GM19239 (cell line): ENCODE measurements around the gene SPATA18.
A peak's percentile ranks its signal among the peaks of the same experiment; 100 is the strongest.

Experiments
- DNase-seq: peaks from one replicate; pipeline ENCODE4 v3.0.0; 2011; ENCODE audit warnings: low spot score; ENCODE audit not compliant: insufficient read length
- FAIRE-seq: peaks from 2 replicates; lab custom pipeline; 2011; peaks lifted over from hg19 to GRCh38; lab: Jason Lieb, UNC

SPATA18 gene, protein sequence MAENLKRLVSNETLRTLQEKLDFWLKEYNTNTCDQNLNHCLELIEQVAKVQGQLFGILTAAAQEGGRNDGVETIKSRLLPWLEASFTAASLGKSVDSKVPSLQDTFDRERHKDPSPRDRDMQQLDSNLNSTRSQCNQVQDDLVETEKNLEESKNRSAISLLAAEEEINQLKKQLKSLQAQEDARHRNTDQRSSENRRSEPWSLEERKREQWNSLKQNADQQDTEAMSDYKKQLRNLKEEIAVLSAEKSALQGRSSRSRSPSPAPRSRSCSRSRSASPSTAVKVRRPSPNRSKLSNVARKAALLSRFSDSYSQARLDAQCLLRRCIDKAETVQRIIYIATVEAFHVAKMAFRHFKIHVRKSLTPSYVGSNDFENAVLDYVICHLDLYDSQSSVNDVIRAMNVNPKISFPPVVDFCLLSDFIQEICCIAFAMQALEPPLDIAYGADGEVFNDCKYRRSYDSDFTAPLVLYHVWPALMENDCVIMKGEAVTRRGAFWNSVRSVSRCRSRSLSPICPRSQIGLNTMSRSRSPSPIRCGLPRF

DNA sequence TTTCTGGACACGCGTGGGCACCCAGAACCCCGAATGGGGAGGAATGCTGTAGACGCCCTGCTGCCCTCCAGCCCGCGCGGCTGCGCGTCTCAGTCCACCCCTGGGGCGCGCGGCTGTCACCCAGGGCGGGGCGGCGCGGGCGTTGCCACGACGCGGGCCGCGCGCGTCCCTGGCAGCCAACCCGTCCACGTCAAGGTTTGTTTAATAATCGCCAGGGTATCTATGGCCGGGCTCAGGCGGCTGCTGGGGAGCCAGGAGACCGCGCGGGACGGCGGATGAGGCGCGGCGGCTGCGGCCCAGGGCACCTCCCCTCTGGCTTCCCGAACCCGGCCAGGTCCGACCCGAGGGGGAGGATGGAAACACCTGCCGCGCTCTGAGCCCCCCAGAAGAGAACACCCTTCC is at the start of gene SPATA18:
SPATA18 (plus strand) TSS at position 92 of the 402 bp plus-strand sequence. CDS start 401 bp downstream, outside the sequence.
- DNase-seq (no peak), FAIRE-seq (no peak)

DNA sequence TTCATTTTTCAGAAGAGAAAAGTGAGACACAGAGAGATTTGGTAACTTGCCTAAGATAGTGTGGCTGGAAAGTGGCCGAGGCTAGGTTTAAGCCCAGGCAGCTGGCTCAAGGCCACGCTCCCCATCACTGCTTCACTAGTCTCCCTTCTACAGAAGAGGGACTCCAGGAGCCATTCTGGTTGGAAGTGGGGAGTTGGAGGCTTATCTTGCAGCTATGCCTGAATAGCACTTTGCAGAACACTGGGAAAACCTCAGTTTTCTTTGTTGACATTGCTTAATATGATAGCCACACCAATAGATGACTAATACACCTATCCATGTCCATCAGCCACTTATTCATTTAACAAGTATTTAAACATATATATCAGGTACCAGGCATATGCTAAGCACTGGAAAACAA is 49.5 kb upstream of the SPATA18 start:
- FAIRE-seq (no peak), DNase-seq (no peak)

DNA sequence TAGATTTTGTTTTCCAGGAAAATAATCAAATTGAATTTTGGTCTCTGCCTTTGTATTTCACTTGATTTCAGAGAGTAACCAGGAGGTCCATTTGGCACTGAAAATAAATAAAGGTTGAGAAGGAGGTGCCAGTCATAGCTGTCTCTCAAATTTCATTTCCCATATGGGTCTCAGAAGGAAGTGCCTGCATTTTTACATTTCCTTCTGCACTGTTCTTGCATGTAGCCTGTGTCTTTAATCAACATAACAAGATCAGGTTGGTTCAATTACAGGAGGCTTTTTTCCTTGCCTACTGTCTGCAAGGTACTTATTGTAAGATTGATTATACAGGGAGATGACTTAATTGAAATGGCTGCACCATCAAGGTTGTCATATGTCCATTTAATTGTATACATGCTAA is 46.7 kb upstream of the SPATA18 start:
- DNase-seq (no peak), FAIRE-seq (no peak)

DNA sequence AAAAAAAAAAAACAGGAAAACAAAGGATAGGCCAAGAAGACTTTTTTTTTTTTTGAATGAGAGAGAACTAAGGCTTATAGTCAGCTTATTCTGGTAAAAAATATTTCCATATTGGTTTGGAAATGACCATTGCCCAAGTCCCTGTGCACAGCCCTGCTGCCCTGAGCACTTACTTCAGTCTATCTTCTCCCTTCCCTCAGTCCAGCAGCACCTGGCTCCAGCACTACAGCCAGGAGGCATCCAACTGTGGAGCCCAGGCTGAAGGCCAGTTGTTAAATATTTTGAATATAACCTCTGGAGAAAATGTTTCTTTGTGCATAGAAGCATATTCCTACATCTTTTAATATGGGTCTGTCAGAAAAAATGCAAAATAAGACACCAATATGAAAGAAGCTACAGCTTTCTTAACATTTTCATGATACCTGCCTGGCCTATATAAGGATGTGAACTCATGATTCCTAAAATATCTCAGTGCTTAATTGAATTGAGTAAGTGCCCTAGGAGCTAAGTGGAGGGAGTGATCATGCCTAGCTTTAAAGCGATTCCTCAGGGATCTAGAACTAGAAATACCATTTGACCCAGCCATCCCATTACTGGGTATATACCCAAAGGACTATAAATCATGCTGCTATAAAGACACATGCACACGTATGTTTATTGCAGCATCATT is 45.4 kb upstream of the SPATA18 start:
- FAIRE-seq: no peak
- no peak for DNase-seq

DNA sequence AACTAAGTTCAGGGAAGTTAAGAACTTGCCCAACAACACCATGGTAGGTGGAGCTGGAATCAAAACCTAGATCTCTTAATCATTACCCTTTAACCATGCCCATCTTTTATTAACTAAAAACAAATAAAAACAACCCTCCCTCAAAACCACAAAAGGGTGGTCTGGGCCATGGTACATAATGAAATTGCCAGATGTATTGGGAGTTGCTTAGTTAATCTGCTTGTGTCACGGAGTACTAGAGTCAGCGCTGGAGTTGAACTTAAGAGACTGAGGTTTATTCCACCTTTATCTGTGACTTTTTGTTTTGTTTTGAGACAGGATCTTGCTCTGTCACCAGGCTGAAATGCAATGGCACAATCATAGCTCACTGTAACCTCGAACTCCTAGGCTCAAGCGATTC is 44.2 kb upstream of the SPATA18 start:
- no peak for FAIRE-seq

DNA sequence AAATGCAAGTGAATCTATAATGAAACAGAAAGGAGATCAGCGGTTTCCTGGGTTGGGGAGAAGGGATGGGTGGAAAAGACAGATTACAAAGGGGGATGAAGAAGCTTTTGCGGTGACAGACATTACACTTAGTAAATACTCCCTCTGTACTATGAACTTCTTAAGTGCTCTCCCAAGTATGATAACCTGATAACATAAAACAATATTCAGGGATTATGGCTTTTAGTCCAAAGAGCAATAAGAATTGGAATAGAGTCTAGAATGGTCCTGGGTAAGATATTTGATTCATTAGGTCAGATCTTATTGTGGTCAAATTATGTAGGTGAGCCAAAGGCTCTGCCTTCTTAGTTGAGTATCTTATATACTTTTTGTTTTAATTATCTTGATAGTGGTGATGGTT is 40.1 kb upstream of the SPATA18 start:
- no peak for FAIRE-seq
- DNase-seq: no peak

More for the DNA sequence above, 44.2 kb upstream of the SPATA18 start:
- no peak for DNase-seq

DNA sequence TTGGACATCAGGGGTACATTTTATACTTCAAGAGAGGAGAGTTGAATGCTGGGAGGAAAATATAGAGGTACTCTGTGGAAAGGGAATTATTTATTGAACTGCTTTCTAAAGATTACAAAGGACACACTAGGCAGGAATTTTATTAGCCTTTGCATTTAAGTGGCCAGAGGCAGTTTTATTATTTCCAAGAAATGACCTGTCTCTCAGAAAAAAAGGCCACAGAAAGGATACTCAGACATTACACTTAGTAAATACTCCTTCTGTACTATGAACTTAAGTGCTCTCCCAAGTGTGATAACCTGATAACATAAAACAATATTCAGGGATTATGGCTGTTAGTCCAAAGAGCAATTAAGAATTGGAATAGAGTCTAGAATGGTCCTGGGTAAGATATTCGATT is 38.5 kb upstream of the SPATA18 start:
- DNase-seq (no peak), FAIRE-seq (no peak)

DNA sequence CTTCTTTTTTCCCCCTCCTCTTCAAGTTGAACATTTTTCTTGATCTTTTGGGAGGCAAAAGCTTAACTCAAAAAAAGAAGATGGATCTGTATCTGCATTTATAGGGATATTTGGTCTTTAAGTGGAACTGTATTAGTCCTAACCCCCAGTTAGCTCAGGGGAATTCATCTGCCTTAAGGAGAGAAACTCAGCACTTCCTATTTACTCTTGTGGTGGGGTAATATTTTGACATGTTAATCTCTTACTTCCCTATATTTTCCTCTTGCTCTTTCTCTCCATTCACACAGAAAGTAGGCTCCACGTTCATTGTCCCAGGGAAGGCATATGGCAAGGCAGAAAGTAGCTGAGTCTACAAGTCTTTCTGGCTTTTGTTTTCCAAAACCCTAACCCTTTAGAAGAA is 36.2 kb upstream of the SPATA18 start:
- DNase-seq (no peak), FAIRE-seq (no peak)

DNA sequence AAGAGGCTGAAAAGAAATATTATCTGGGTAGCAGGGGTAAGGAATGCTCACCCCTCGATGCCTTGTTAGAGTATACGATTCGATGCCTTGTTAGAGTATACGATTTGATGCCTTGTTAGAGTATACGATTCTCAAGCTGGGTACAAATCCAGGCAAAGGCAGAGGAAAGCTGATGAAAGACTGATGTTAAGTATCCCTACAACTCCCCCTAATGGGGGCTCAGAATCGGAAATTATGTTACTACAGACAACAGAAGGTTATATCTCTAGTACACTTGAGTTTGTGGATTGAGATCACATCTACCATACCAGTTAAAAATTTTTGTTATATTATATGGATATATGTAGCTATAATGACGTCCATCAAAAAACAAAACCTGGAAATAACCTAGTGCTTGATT is 35.7 kb upstream of the SPATA18 start:
- DNase-seq (no peak), FAIRE-seq (no peak)

DNA sequence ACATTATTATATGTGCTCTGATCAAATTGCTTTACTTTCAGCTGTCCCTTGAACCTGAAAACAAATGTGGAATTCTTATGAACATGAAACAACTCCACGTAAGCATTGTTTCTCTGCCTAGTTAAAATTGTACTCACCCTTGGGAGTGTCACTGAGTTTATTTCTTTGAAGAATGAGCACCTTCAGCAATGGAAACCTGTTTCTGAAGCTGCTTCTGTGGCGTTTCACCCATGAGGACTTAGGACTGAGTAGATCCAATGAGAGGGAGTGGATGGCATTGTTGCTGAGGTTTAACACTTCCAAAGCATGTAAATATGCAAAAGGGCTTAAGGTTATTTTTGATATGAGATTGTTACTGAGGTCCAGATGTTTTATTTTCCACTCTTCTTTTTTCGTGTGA is 34.1 kb upstream of the SPATA18 start:
- DNase-seq (no peak), FAIRE-seq (no peak)

DNA sequence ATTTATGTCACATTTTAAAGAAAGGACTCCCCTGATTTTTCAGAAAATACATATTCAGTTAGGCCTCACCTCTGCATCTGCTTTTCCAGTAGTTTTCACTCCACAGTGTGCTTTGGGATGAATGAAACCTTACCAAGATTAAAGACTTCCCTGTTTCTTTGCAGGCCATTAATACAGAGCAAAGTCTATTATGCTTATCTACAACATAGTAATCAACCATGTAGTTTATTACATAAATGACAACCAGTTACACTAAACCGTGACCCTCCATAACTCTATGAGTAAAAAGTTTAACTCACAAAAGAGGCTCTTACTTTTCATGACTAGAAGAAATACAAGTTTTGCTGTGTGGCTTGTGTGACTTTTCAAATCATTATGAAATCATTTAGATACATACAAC is 33.3 kb upstream of the SPATA18 start:
- FAIRE-seq: no peak
- DNase-seq: no peak

DNA sequence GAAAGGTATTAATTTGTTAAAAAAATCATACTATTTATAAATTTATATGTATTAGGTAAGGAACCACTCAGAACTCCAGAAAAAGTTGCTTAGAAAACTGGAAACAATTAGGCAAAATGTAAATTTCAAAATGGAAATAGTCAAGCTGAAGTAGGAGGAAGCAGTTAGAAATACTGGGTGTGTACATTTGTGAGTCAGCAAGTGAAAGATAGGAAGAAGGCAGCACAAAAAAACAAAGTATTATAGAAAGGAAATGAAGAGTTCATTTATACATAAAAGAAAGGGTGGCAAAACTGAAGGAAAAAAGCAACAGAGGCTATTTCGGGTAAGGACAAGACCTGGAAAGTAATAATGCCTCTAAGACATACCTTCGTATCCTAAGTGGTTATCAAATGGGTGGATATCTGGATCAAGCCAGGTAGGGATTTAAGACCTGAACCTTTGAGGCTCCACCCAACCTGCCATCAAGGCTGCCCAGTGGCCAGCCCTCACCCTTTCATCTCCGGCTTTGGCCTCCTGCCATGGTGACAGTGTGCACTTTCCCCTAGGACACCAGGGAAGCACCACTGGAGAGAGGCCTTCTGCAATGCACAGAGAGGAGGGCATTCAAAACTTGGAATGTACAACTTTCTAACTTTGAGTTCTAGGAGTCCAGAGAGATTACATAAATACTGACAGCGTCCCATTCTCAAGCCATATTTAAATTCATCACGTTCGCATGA is 31.0 kb upstream of the SPATA18 start, which contains the start of gene LRRC66:
LRRC66 (minus strand) TSS at position 428 of the 722 bp plus-strand sequence. CDS start 2,750 bp downstream, outside the sequence.
- DNase-seq: no peak
- FAIRE-seq: no peak

DNA sequence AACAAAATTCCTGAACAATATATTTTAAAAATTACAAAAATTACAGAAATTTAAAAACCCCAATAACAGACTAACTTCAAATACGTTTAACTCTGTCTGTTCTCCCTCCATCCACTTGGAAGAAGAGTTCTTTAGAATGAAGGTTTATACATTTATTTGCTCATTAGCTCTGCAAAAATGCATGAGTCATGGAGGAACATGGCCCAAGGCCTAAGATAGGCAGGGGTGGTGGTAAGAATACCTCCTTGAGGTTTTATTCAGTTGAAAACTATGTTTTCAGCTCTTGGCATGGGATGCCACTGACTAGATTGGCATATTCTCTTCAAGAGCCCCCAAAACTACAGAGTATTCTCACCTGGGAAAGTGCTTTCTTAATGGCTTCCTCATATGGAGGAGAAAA is 22.1 kb upstream of the SPATA18 start:
- DNase-seq: no peak
- no peak for FAIRE-seq

DNA sequence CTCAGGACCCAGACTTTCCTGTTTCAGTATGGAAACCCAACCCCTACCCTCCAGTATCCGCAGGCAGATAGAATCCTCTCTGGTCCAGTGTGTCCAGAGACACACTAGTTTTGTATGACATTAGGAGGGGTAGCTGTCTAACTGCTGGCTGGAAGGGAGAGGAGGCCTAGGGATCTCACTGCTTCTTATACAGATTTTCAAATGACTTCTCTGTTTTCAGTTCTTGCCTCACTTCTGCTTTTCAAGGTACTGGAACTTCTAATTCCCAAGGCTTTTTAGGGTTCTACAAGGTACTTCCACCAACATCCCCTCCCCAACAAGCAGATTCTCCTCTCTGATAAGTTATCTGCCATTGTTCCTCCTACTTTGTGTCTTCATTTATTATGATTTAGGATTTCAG is 19.1 kb upstream of the SPATA18 start:
- no peak for FAIRE-seq
- DNase-seq: no peak

DNA sequence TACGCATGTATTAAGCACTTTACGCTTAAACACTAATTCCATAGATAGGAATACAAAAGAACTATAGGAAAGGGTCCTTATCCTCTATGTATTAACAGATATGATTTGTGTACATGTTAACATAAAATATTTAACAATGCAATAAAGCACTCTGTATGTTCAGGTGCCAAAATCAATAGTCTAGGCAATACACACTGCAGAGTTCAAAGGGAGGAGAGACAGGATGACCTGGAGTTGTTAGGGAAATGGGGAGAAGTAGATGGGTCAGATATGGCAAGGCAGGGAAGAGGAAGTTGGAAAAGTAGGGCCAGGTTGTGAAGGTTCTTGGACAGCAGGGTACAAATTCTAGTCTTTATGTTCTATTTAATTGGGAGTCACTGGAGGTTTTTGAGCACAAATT is 15.9 kb upstream of the SPATA18 start:
- no peak for FAIRE-seq
- DNase-seq: no peak

DNA sequence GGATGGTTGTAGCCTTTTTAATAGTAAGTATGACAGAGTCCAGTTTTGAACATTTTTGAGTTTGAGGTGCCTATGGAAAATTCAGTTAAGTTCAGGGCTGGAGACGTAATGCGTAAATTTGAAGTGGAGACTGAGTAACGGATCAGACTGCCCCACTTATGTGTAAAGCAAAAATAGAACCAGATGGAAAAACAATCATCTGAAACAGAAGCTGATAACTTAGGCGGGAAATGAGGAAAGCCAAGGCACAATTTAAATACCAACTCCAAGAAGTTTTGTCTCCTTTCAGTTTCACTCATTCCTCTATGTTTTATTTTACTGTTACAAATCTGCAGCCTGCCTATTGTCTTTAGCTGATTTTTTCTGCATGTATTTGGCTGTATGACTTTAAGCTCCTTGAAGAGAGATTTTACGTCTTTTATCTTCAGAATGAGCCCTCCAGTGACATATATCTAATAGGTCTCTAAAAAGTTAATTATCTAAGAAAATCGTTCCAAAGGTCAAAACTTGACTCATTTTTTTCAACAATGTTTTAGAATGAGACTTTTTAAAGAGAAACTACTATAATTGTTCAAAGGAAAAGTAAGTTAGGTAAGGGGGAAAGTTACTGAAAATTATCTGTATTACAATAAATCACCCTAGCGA is 14.1 kb upstream of the SPATA18 start:
- FAIRE-seq: no peak
- no peak for DNase-seq

DNA sequence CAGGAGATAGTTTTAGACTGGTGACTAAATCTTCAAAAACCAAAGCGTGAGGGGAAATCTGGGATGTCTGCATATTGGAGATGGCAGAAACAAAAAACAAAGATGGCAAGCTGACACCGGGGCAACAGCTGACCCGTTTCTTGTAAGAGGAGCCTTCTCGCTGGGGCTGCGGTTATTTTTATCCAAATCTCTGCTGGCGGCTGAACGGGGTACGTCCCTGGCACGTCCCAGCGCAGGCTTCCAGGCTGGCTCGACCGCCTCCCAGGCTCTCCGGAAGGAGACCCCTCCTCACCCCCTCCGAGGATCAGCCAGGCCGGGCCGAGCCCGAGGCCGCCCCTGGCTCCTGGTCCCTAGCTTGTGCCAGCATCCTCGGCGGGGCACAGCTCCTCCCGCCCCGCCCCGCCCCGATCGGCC is 13.4 kb upstream of the SPATA18 start:
- DNase-seq (no peak), FAIRE-seq (no peak)

DNA sequence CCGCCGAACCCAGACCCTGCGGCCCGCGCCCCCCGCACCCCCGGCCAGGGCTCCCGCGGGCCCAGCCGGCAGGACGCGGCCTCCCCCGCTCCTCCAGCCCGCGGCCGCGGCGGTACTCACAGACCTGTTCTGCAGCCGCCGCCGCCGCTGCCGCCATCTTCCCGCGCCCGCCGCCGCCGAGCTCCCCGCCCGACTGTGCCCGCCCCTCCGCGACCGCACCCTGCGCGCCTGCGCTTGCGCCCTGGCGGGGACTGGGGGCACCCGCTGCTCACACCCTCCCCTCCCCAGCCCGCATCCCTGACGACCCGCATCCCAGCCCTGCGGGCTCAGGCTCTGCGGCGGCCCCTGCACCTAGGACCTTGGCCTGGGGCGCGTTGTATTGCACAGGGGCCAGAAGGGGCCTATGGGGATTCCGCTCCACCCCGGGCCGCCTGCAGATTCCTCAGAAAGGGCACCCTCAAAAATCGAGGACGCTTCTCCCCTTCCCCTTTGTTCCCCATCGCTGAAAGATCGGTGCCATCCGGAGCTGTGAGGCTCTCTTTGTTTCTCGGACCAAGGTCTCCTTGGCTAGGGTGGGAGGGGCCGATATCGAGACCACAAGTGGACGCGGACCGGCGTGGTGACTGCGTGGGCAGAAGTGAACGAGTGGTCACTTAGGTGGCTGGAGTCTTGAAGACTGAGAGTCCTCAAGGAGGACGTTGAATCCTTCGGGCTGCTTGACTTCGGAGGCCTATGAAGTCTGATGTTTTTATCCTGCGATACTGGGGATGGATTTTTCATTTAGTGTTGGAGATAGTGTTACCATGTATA is 12.8 kb upstream of the SPATA18 start, which contains the start of gene SGCB:
SGCB (minus strand) TSS at position 197 of the 810 bp plus-strand sequence; CDS start at position 157, 40 bp downstream.
- peak; percentile 31 for FAIRE-seq
- DNase-seq: peak; percentile 54

DNA sequence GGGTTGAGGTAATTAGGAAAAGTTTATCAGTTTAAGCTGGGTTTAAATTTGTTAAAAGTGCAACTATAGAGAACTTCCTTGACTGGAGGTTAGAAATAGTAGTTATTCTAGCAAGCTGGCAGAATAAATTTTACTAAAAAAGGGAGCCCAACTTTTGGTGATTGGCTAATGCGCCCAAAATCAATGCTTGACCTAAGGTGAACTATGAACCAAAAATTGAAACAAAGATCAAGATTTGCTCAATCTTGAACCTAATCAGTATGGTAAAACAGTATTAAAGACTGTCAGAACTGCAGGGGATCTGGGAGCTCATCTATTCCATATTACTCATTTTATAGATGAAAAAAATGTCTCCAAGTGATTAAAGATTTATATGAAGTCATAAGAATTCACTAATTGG is 6.1 kb upstream of the SPATA18 start:
- no peak for FAIRE-seq

More for the DNA sequence above, 6.1 kb upstream of the SPATA18 start:
- DNase-seq: no peak
